Mesangial cell (primary cell): ENCODE results near the gene NBPF14. TPM values are rescaled to one million over a fixed set of nuclear protein-coding genes. Genes with fewer than 3 reads are reported as not detected.

Source experiments
- total RNA-seq: library from RNA; depleted of rRNA; stranded (reverse); fragments of >200 nt; gene quantifications from 2 replicates; pipeline ENCODE4 v1.2.3, GENCODE V29; 2015

The NBPF14 gene
- total RNA-seq, result 20.0 and 36.6 TPM in 2 replicates

GRCh38 chr1:148595911-148596310 is at the start of gene NBPF14:
Gene NBPF14, minus strand, starts transcription at chr1:148596011. Its CDS starts 294 bp downstream, at chr1:148595717.

GRCh38 chr1:148483029-148483428 is 112.8 kb downstream of the NBPF14 start, which contains the start of gene PPIAL4G:
Gene PPIAL4G, minus strand, starts transcription at chr1:148483302. Its CDS starts 50 bp downstream, at chr1:148483252.

Other genes starting within 250 kb of the NBPF14 start
- not detected in 2 replicates for gene PPIAL4G, start 112.7 kb downstream of the NBPF14 start, total RNA-seq
- 15.0 and 15.6 TPM in 2 replicates for gene NUDT4B, start 152.8 kb upstream of the NBPF14 start, total RNA-seq
- gene PDE4DIP, start 248.4 kb upstream of the NBPF14 start, total RNA-seq, result 17.6 and 28.6 TPM in 2 replicates